ENCODE results near the gene CD248. TPM values are rescaled to one million over a fixed set of nuclear protein-coding genes. Genes with fewer than 3 reads are reported as not detected.

The CD248 gene
- total RNA-seq: 41.8 and 42.9 TPM in 2 replicates

GRCh38 chr11:66316849-66317251 lies at the start of gene CD248:
CD248 (minus strand) TSS chr11:66317044; CDS start chr11:66317027, 17 bp downstream.

GRCh38 chr11:66347425-66348276 lies 30.8 kb upstream of the CD248 start, which contains the start of gene B4GAT1:
B4GAT1 (minus strand) TSS chr11:66347629; CDS start chr11:66347545, 84 bp downstream.

GRCh38 chr11:66344550-66345315 lies 27.9 kb upstream of the CD248 start, which contains the start of gene BRMS1:
BRMS1 (minus strand) TSS chr11:66345104; CDS start chr11:66342234, 2,870 bp downstream.

GRCh38 chr11:66336234-66337102 lies 19.6 kb upstream of the CD248 start, which contains the start of gene RIN1:
RIN1 (minus strand) TSS chr11:66336434; CDS start chr11:66336402, 32 bp downstream.

GRCh38 chr11:66291706-66292542 lies 24.9 kb downstream of the CD248 start, which contains the start of gene TMEM151A:
TMEM151A (plus strand) TSS chr11:66291894; CDS start chr11:66292014, 120 bp downstream.

GRCh38 chr11:66288671-66289547 lies 27.9 kb downstream of the CD248 start, which contains the start of gene YIF1A:
YIF1A (minus strand) TSS chr11:66289143; CDS start chr11:66288985, 158 bp downstream.

GRCh38 chr11:66277471-66278362 lies 39.1 kb downstream of the CD248 start, which contains the start of gene CNIH2:
CNIH2 (plus strand) TSS chr11:66278175; CDS start chr11:66278457, 282 bp downstream.

GRCh38 chr11:66268244-66268951 lies 48.4 kb downstream of the CD248 start, which contains the start of gene RAB1B:
RAB1B (plus strand) TSS chr11:66268639; CDS start chr11:66268680, 41 bp downstream.

Other genes starting within 250 kb of the CD248 start
- gene PACS1, start 246.8 kb downstream of the CD248 start, total RNA-seq: 12.0 and 15.3 TPM in 2 replicates
- 16.8 and 18.1 TPM in 2 replicates for gene KLC2, start 59.3 kb downstream of the CD248 start, total RNA-seq
- 148 and 150 TPM in 2 replicates for gene RAB1B, start 48.4 kb downstream of the CD248 start, total RNA-seq
- 0.17 and 0.89 TPM in 2 replicates for gene CNIH2, start 38.9 kb downstream of the CD248 start, total RNA-seq
- gene YIF1A, start 27.9 kb downstream of the CD248 start, total RNA-seq: 267 and 292 TPM in 2 replicates
- 0.17 and 0.30 TPM in 2 replicates for gene TMEM151A, start 25.1 kb downstream of the CD248 start, total RNA-seq
- 54.7 and 67.8 TPM in 2 replicates for gene RIN1, start 19.4 kb upstream of the CD248 start, total RNA-seq
- 52.5 and 59.5 TPM in 2 replicates for gene BRMS1, start 28.1 kb upstream of the CD248 start, total RNA-seq
- 41.0 and 43.4 TPM in 2 replicates for gene B4GAT1, start 30.6 kb upstream of the CD248 start, total RNA-seq
- gene SLC29A2, start 54.7 kb upstream of the CD248 start, total RNA-seq: 3.7 and 4.9 TPM in 2 replicates
- gene NPAS4, start 104.0 kb upstream of the CD248 start, total RNA-seq: not detected in 2 replicates
- 69.3 and 72.1 TPM in 2 replicates for gene MRPL11, start 121.8 kb upstream of the CD248 start, total RNA-seq
- gene PELI3, start 149.9 kb upstream of the CD248 start, total RNA-seq: 4.0 and 4.3 TPM in 2 replicates
- 52.1 and 56.9 TPM in 2 replicates for gene DPP3, start 163.4 kb upstream of the CD248 start, total RNA-seq
- gene BBS1, start 193.6 kb upstream of the CD248 start, total RNA-seq: 21.9 and 24.2 TPM in 2 replicates
- 19.8 and 20.4 TPM in 2 replicates for gene ZDHHC24, start 229.0 kb upstream of the CD248 start, total RNA-seq
- not detected in 2 replicates for gene ACTN3, start 229.9 kb upstream of the CD248 start, total RNA-seq

Data from bronchus fibroblast of lung (primary cell).